AG04450 (cell line): ENCODE measurements around the gene MIPOL1. TPM values are rescaled to one million over a fixed set of nuclear protein-coding genes. Genes with fewer than 3 reads are reported as not detected.
"Not testable (repeated sequence)": the region's sequence is repeated elsewhere in the genome, so short reads cannot be mapped to it uniquely, and the experiment has no call there.

Experiments
- CTCF ChIA-PET: fragments of 300-600, 350-600 bp; formaldehyde crosslinking; extraction: SDS; loops from one replicate; lab custom pipeline; 2022; ENCODE audit warnings: antibody characterized with exemption, inconsistent platforms; lab: Charles Lee
- POLR2A ChIA-PET: fragments of 350-600 bp; formaldehyde crosslinking; extraction: SDS; loops from one replicate; lab custom pipeline; 2021; ENCODE audit warnings: antibody characterized with exemption, inconsistent platforms; lab: Yijun Ruan, JAX
- DNase-seq: peaks from one replicate; pipeline ENCODE4 v3.0.0-alpha.2; 2011; ENCODE audit warnings: low read depth, low spot score
- H3K27ac ChIP-seq: one replicate; pipeline ENCODE4 v1.5.1; 2012; ENCODE audit warnings: low read depth, low read length, control low read depth
- H3K27me3 ChIP-seq: one replicate; pipeline ENCODE4 v1.6.0; 2012; ENCODE audit warnings: low read length; ENCODE audit not compliant: control insufficient read depth, insufficient read depth
- H3K4me3 ChIP-seq: 2 replicates; pipeline ENCODE4 v1.5.1; 2011; ENCODE audit warnings: mild to moderate bottlenecking, low read depth, low read length, control low read depth
- H3K9me3 ChIP-seq: 2 replicates; pipeline ENCODE4 v1.5.1; 2012; ENCODE audit warnings: low read length; ENCODE audit not compliant: control insufficient read depth, insufficient read depth
- polyA plus RNA-seq: library from polyadenylated mRNA; depleted of rRNA; stranded (reverse); fragments of >200 nt; gene quantifications from 2 replicates; pipeline ENCODE4 v1.2.3, GENCODE V29; 2011
- TF ChIP-seq, protein P1 (sequence below): IDR thresholded peaks from 2 replicates; pipeline ENCODE4 v1.5.1; 2011; ENCODE audit warnings: low read depth, low read length, control low read depth, inconsistent platforms

Gene MIPOL1
- polyA plus RNA-seq, 1 experiment = 7.0 TPM

DNA sequence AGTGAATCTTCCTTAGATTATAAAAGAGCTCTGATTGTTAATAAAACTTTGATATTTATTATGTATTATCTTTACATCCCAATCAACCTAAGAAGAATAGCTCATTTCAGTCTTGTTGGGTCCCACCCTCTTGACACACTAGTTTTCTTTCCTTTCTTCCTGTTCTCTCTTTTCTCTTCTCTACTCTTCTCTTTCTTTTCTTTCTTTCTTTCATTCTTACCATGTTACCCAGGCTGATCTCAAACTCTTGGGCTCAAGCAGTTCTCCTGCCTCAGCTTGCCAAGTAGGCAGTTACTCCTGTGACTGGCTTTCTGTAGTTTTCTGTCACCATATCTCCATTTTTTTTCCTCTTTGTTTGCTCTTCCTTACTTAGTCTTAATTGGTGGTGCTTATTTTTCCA is 177.8 kb downstream of the MIPOL1 start:
- Histone ChIP-seq H3K27me3 (no peaks in the 10 kb centered on the region), H3K9me3 (no peaks in the 10 kb centered on the region), H3K4me3 (no peak overlapping the region), H3K27ac (no peak overlapping the region)
- POLR2A ChIA-PET = no interaction called here
- CTCF ChIA-PET = no interaction called here
- TF ChIP-seq, protein P1, sequence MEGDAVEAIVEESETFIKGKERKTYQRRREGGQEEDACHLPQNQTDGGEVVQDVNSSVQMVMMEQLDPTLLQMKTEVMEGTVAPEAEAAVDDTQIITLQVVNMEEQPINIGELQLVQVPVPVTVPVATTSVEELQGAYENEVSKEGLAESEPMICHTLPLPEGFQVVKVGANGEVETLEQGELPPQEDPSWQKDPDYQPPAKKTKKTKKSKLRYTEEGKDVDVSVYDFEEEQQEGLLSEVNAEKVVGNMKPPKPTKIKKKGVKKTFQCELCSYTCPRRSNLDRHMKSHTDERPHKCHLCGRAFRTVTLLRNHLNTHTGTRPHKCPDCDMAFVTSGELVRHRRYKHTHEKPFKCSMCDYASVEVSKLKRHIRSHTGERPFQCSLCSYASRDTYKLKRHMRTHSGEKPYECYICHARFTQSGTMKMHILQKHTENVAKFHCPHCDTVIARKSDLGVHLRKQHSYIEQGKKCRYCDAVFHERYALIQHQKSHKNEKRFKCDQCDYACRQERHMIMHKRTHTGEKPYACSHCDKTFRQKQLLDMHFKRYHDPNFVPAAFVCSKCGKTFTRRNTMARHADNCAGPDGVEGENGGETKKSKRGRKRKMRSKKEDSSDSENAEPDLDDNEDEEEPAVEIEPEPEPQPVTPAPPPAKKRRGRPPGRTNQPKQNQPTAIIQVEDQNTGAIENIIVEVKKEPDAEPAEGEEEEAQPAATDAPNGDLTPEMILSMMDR = no peak
- no peak for DNase-seq

DNA sequence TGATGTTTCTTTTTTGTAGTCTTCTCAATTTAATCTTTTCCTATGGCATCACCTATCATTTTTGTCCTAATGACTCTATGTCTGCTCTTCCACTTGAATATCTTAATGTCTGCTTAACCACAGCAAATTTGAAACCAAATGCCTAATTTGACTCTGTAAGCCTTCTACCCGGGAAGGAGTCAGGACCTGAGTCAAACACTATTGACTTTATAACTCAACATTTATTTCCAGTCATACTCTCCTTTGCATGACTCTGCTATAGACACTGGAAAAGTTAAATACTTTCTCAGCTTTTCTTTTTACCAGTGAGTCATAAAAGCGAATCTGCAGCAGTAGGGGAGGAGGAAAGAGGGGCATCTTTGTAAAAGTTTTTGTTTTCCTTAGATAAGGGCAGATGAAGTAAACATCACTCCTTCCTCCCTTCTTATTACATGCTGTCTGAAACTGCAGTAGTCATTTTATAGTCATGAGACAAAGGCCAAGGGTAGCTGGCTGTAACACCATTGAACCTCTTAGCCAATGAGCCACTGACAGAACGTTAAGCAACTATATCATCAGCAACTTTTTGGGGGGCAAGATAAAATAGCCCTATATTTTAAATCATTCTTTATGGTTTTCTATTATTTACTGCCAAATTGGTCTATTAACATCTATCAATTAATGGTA is 179.3 kb downstream of the MIPOL1 start:
- Histone ChIP-seq H3K27me3 (no peaks in the 10 kb centered on the region), H3K4me3 (no peak overlapping the region), H3K27ac (no peak overlapping the region), H3K9me3 (no peaks in the 10 kb centered on the region)
- DNase-seq = no peak
- TF ChIP-seq, protein P1 = no peak
- ChIA-PET POLR2A (no interaction called here), CTCF (interaction anchor here (1.3 kb wide), 1 partner anchor 216 kb away, joined by 3 read pairs; no protein-coding TSS in a partner anchor)

DNA sequence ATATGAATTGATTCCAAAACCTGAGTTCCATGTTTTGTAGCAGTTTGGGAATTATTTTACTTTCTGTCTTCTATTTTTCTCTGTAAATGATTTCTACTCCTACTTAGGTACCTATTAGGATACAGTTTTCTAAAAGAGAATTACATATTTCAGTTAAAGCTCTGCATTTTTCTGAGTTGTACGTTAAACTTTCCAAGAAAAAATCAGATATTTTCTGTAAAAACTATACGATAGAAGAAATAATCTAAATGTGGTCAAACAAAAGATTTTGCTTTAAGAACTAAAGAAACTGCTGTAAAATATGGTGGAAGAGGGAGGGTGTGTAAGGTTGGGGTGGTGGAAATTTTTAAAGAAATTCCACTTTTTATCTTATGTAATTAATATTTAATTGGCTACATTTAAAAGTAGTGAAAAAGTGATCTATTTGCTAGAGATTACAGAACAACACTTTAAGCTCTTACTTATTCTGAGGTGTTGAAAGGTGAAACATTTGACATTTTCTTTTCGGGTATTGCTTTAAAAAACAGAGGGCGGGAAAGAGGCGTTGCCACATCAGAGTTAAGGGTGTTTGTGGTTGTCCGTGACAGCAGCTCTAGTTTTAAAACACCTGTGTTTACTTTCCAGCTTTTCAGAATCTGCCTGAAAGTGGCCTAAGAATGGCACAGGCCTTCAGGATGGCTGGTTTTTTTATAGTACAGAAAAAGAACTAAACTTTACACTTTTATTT is 187.3 kb downstream of the MIPOL1 start:
- ChIA-PET POLR2A (no interaction called here), CTCF (no interaction called here)
- H3K27ac ChIP-seq = no peak overlapping the region
- H3K27me3 ChIP-seq = no peaks in the 10 kb centered on the region
- no peak overlapping the region for H3K4me3 ChIP-seq
- H3K9me3 ChIP-seq = no peaks in the 10 kb centered on the region
- no peak for DNase-seq
- TF ChIP-seq, protein P1 = no peak

DNA sequence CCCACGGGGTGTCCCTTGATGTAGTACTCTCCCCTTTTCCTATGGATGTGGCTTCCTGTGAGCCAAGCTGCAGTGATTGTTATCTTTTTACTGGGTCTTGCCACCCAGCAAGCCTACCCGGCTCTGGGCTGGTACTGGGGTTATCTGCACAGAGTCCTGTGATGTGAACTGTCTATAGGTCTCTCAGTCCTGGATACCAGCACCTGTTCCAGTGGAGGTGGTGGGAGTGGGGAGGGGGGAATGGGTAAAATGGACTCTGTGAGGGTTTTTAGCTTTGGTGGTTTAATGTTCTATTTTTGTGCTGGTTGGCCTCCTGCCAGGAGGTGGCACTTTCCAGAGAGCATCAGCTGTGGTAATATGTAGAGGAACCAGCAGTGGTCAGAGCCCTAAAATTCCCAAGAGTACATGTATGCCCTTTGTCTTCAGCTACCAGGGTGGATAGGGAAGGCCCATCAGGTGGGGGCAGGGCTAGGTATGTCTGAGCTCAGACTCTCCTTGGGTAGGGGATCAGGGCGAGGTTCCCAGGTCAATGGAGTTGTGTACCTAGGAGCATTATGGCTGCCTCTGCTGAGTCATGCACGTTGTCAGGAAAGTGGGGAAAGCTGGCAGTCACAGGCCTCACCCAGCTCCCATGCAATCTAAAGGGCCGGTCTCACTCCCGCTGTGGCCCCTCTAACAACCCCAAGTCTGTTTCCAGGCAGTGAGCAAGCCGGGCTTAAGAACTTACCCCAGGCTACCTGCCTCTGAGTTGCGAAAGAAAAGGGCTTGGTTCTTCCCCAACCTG is 199.6 kb downstream of the MIPOL1 start:
- H3K4me3 ChIP-seq, POLR2A ChIA-PET, H3K27me3 ChIP-seq, H3K9me3 ChIP-seq, CTCF ChIA-PET, H3K27ac ChIP-seq, DNase-seq: not testable (repeated sequence)

DNA sequence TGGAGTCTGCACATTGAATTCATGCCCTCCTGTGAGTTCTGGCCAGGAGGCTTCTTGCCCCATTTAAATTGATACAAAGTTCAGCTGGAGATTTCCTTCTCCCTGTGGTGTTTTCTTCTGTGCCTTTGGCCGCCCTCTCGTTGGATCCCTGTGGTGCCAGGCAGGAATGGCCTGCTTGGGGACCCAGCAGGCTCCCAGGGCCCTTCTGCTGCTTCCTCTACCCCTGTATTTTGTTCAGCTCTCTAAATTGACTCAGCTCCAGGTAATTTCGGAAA is 200.1 kb downstream of the MIPOL1 start:
- Histone ChIP-seq H3K9me3 (no peaks in the 10 kb centered on the region), H3K4me3 (no peak overlapping the region), H3K27me3 (no peaks in the 10 kb centered on the region), H3K27ac (no peak overlapping the region)
- DNase-seq = no peak
- TF ChIP-seq, protein P1 = no peak
- ChIA-PET POLR2A (no interaction called here), CTCF (no interaction called here)
